ENCODE measurements around the gene ANKS4B.

DNA sequence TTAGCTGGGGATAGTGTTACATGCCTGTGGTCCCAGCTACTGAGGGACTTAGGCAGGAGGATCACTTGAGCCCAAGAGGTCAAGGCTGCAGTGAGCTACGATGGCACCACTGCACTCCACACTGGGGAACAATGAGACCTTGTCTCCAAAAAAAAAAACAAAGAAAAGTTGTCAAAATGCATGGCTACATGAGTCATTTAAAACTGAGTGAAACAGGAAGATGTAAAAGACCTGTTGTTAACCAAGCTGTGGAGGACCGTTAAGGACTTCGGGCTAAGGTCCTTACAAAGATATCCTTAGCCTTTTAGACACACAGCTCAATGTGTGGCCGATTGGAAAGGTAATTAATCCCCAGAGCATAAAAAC, 47.2 kb upstream of the ANKS4B start:
- TF ChIP-seq, protein P1, sequence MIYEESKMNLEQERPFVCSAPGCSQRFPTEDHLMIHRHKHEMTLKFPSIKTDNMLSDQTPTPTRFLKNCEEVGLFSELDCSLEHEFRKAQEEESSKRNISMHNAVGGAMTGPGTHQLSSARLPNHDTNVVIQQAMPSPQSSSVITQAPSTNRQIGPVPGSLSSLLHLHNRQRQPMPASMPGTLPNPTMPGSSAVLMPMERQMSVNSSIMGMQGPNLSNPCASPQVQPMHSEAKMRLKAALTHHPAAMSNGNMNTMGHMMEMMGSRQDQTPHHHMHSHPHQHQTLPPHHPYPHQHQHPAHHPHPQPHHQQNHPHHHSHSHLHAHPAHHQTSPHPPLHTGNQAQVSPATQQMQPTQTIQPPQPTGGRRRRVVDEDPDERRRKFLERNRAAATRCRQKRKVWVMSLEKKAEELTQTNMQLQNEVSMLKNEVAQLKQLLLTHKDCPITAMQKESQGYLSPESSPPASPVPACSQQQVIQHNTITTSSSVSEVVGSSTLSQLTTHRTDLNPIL (CRISPR knock-in tag; IDR thresholded peaks at IDR 0.05; ENCODE audit: low read depth): no peak
- TF ChIP-seq ISL1 (CRISPR knock-in tag; IDR thresholded peaks at IDR 0.05) (no peak), ARNTL (CRISPR knock-in tag; IDR thresholded peaks at IDR 0.05; ENCODE audit: borderline replicate concordance, low read depth) (no peak), RARB (CRISPR knock-in tag; IDR thresholded peaks at IDR 0.05) (no peak), TOX (CRISPR knock-in tag; IDR thresholded peaks at IDR 0.05; ENCODE audit: borderline replicate concordance) (no peak), ZFP3 (CRISPR knock-in tag; IDR thresholded peaks at IDR 0.05) (no peak), ESRRG (CRISPR knock-in tag; IDR thresholded peaks at IDR 0.05) (no peak), ZNF8 (CRISPR knock-in tag; IDR thresholded peaks at IDR 0.05) (no peak), ZNF565 (CRISPR knock-in tag; conservative IDR thresholded peaks at IDR 0.05; ENCODE audit: low read depth) (no peak)
- TF ChIP-seq, protein P2, sequence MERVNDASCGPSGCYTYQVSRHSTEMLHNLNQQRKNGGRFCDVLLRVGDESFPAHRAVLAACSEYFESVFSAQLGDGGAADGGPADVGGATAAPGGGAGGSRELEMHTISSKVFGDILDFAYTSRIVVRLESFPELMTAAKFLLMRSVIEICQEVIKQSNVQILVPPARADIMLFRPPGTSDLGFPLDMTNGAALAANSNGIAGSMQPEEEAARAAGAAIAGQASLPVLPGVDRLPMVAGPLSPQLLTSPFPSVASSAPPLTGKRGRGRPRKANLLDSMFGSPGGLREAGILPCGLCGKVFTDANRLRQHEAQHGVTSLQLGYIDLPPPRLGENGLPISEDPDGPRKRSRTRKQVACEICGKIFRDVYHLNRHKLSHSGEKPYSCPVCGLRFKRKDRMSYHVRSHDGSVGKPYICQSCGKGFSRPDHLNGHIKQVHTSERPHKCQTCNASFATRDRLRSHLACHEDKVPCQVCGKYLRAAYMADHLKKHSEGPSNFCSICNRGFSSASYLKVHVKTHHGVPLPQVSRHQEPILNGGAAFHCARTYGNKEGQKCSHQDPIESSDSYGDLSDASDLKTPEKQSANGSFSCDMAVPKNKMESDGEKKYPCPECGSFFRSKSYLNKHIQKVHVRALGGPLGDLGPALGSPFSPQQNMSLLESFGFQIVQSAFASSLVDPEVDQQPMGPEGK (CRISPR knock-in tag; IDR thresholded peaks at IDR 0.05; ENCODE audit: borderline replicate concordance): no peak
- TF ChIP-seq, protein P3, sequence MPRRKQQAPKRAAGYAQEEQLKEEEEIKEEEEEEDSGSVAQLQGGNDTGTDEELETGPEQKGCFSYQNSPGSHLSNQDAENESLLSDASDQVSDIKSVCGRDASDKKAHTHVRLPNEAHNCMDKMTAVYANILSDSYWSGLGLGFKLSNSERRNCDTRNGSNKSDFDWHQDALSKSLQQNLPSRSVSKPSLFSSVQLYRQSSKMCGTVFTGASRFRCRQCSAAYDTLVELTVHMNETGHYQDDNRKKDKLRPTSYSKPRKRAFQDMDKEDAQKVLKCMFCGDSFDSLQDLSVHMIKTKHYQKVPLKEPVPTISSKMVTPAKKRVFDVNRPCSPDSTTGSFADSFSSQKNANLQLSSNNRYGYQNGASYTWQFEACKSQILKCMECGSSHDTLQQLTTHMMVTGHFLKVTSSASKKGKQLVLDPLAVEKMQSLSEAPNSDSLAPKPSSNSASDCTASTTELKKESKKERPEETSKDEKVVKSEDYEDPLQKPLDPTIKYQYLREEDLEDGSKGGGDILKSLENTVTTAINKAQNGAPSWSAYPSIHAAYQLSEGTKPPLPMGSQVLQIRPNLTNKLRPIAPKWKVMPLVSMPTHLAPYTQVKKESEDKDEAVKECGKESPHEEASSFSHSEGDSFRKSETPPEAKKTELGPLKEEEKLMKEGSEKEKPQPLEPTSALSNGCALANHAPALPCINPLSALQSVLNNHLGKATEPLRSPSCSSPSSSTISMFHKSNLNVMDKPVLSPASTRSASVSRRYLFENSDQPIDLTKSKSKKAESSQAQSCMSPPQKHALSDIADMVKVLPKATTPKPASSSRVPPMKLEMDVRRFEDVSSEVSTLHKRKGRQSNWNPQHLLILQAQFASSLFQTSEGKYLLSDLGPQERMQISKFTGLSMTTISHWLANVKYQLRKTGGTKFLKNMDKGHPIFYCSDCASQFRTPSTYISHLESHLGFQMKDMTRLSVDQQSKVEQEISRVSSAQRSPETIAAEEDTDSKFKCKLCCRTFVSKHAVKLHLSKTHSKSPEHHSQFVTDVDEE (CRISPR knock-in tag; IDR thresholded peaks at IDR 0.05): no peak

Measured in SK-N-SH treated with all-trans-retinoic acid at 6 μM for 48 hours (cell line).